Neural cell (in vitro differentiated cells): ENCODE results near the gene SEC63. TPM values are rescaled to one million over a fixed set of nuclear protein-coding genes. Genes with fewer than 3 reads are reported as not detected.

Experiments
- H2AFZ ChIP-seq: fragments of 200-600, 300-800 bp; sonication (generic), shearing (Covaris generic); 2 replicates; pipeline ENCODE4 v1.6.0; 2014; ENCODE audit warnings: low read depth, mild to moderate bottlenecking, antibody characterized with exemption, low read length, moderate library complexity
- H3F3A ChIP-seq: fragments of 200-600 bp; shearing (Covaris generic); 2 replicates; pipeline ENCODE4 v1.6.1; 2016; ENCODE audit warnings: mild to moderate bottlenecking, moderate library complexity, mixed read lengths, antibody characterized with exemption, low read length; ENCODE audit not compliant: insufficient read depth, poor library complexity, severe bottlenecking
- H3K27ac ChIP-seq: fragments of 200-600, 300-800 bp; sonication (generic), shearing (Covaris generic); 2 replicates; pipeline ENCODE4 v1.5.1; 2014; ENCODE audit warnings: mild to moderate bottlenecking, low read length, moderate library complexity
- H3K27me3 ChIP-seq: fragments of 300-800, 200-600 bp; sonication (generic), shearing (Covaris generic); 2 replicates; pipeline ENCODE4 v1.6.0; 2014; ENCODE audit warnings: mild to moderate bottlenecking, low read depth, low read length, moderate library complexity; ENCODE audit not compliant: insufficient read depth
- H3K36me3 ChIP-seq: fragments of 300-800, 200-600 bp; sonication (generic), shearing (Covaris generic); 2 replicates; pipeline ENCODE4 v1.5.1; 2014; ENCODE audit warnings: mild to moderate bottlenecking, antibody characterized with exemption, low read length, moderate library complexity; ENCODE audit not compliant: insufficient read depth
- H3K4me2 ChIP-seq: fragments of 300-800, 200-600 bp; sonication (generic), shearing (Covaris generic); 2 replicates; pipeline ENCODE4 v1.6.0; 2014; ENCODE audit warnings: mild to moderate bottlenecking, low read length
- H3K4me3 ChIP-seq: fragments of 300-800, 200-600 bp; sonication (generic), shearing (Covaris generic); 2 replicates; pipeline ENCODE4 v1.5.1; 2014; ENCODE audit warnings: mild to moderate bottlenecking, low read length, moderate library complexity
- H3K79me2 ChIP-seq: fragments of 200-600 bp; shearing (Covaris generic); replicated peaks from 2 replicates; pipeline ENCODE4 v1.6.0; 2014; ENCODE audit warnings: mild to moderate bottlenecking, low read length, moderate library complexity; ENCODE audit not compliant: insufficient read depth
- H3K9ac ChIP-seq: fragments of 300-800, 200-600 bp; sonication (generic), shearing (Covaris generic); 2 replicates; pipeline ENCODE4 v1.6.1; 2016; ENCODE audit warnings: mild to moderate bottlenecking, low read length, mixed read lengths
- H3K9me2 ChIP-seq: fragments of 200-600 bp; shearing (Covaris generic); 2 replicates; pipeline ENCODE4 v1.6.1; 2016; ENCODE audit warnings: mild to moderate bottlenecking, low read length, mixed read lengths; ENCODE audit not compliant: insufficient read depth
- H3K9me3 ChIP-seq: fragments of 200-600, 300-800 bp; sonication (generic), shearing (Covaris generic); 2 replicates; pipeline ENCODE4 v1.6.1; 2016; ENCODE audit warnings: mild to moderate bottlenecking, mixed run types, low read length, moderate library complexity, mixed read lengths
- H4K20me1 ChIP-seq: fragments of 200-600 bp; shearing (Covaris generic); 2 replicates; pipeline ENCODE4 v1.6.1; 2016; ENCODE audit warnings: mild to moderate bottlenecking, mixed run types; ENCODE audit not compliant: insufficient read depth
- EP300 ChIP-seq: fragments of 450-650 bp; conservative IDR thresholded peaks from 2 replicates; pipeline ENCODE4 v1.6.1; 2014; ENCODE audit warnings: antibody characterized with exemption, mild to moderate bottlenecking, moderate library complexity; ENCODE audit not compliant: poor library complexity, severe bottlenecking
- EZH2 ChIP-seq: fragments of 200-600, 300-800 bp; shearing (Covaris generic), sonication (generic); IDR thresholded peaks from 2 replicates; pipeline ENCODE4 v1.6.1; 2014; ENCODE audit warnings: antibody characterized with exemption, low read length, borderline replicate concordance, mild to moderate bottlenecking; ENCODE audit not compliant: insufficient read depth, poor library complexity, severe bottlenecking
- RAD21 ChIP-seq: fragments of 450-650 bp; conservative IDR thresholded peaks from 2 replicates; pipeline ENCODE4 v1.6.1; 2014; ENCODE audit warnings: antibody characterized with exemption, mild to moderate bottlenecking, moderate library complexity
- SMC3 ChIP-seq: fragments of 450-650 bp; conservative IDR thresholded peaks from 2 replicates; pipeline ENCODE4 v1.6.1; 2014; ENCODE audit warnings: antibody characterized with exemption, mild to moderate bottlenecking, moderate library complexity; ENCODE audit not compliant: poor library complexity
- polyA plus RNA-seq: library from polyadenylated mRNA; depleted of rRNA; stranded (reverse); fragments of >200 nt; gene quantifications from 2 replicates; pipeline ENCODE4 v1.2.3, GENCODE V29; 2014
- TF ChIP-seq, protein P1 (sequence below): fragments of 450-650 bp; IDR thresholded peaks from 2 replicates; pipeline ENCODE4 v1.5.1; 2014; ENCODE audit warnings: antibody characterized with exemption, mild to moderate bottlenecking, moderate library complexity; ENCODE audit not compliant: poor library complexity, severe bottlenecking

The SEC63 gene
- polyA plus RNA-seq, 1 donor from 2014 or later: 34.8 TPM

DNA sequence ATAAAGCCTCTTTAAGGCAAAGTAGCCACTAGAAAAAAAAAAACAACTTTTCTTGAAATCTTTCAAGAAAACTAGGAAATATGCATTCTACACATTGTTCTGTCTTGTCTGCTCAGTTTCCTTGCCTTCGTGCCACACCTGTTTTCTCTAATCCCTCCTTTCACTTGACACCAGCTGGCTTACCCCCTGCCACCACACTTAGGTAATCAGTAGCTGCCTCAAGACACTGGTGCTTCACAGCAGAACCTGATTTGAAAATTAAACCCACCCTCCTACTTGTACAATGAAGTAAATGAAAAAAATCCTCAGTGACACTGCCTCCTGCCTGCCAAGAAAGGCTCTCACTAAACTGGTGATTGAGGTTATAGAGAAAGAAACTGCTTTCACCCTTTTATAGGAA, 88.1 kb downstream of the SEC63 start:
- Histone ChIP-seq H3K9me2 (no peaks in the 10 kb centered on the region), H4K20me1 (no peaks in the 10 kb centered on the region), H3K4me2 (no peak overlapping the region), H3K36me3 (peaks cover 4% of the 10 kb centered on the region), H2AFZ (no peak overlapping the region), H3K79me2 (no peaks in the 10 kb centered on the region), H3K4me3 (no peak overlapping the region), H3K27ac (no peak overlapping the region), H3F3A (no peaks in the 10 kb centered on the region), H3K27me3 (no peaks in the 10 kb centered on the region), H3K9me3 (no peaks in the 10 kb centered on the region), H3K9ac (no peak overlapping the region)
- no peak for TF ChIP-seq RAD21
- TF ChIP-seq, protein P1, sequence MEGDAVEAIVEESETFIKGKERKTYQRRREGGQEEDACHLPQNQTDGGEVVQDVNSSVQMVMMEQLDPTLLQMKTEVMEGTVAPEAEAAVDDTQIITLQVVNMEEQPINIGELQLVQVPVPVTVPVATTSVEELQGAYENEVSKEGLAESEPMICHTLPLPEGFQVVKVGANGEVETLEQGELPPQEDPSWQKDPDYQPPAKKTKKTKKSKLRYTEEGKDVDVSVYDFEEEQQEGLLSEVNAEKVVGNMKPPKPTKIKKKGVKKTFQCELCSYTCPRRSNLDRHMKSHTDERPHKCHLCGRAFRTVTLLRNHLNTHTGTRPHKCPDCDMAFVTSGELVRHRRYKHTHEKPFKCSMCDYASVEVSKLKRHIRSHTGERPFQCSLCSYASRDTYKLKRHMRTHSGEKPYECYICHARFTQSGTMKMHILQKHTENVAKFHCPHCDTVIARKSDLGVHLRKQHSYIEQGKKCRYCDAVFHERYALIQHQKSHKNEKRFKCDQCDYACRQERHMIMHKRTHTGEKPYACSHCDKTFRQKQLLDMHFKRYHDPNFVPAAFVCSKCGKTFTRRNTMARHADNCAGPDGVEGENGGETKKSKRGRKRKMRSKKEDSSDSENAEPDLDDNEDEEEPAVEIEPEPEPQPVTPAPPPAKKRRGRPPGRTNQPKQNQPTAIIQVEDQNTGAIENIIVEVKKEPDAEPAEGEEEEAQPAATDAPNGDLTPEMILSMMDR: peak; percentile 36

DNA sequence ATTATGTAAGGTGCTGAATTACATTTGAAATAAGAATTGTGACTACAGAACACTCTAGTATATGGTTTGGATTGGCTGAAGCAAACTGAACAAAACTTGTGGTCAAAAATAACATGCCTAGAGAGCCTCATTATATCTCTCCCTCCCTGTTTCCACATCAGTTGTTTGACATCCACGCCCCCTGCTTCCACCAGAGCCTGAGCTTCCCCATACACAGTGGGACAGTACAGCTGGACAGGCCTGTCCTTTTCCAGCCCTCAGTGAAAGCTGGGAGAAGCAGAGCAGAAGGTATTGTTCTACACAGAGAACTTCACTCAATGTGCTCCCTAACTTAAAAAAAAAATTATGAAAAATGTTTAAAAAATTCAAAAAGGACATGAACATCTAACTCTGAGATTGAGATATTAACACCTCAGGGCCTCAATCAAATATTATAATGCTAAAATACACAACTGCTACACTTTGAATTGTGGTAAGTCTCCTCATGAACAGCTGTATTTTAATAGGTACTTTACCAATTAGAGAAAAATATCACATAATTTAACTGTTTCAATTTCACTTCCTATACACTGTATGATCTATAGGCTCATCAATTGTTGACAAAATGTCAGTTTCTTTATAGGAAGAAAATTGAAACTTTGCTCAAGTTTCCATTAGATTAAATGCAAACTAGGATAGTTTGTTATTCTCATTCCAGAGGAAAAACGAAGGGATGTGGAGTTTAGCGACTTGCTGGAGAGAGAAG, 89.0 kb downstream of the SEC63 start:
- Histone ChIP-seq H3K9me2 (no peaks in the 10 kb centered on the region), H3K9me3 (no peaks in the 10 kb centered on the region)
- TF ChIP-seq EP300 (no peak), RAD21 (no peak), SMC3 (no peak), EZH2 (no peak)

GRCh38 chr6:107867302-107867615, 90.7 kb downstream of the SEC63 start:
- Histone ChIP-seq H3K27ac (no peak overlapping the region), H3F3A (no peaks in the 10 kb centered on the region), H3K9me2 (no peaks in the 10 kb centered on the region), H3K9me3 (no peaks in the 10 kb centered on the region), H3K27me3 (no peaks in the 10 kb centered on the region), H2AFZ (no peak overlapping the region), H3K9ac (no peak overlapping the region), H3K4me2 (no peak overlapping the region), H3K4me3 (no peak overlapping the region), H3K36me3 (no peaks in the 10 kb centered on the region), H4K20me1 (no peaks in the 10 kb centered on the region), H3K79me2 (no peaks in the 10 kb centered on the region)
- TF ChIP-seq EP300: no peak
- TF ChIP-seq, protein P1: peak; percentile 38

More for the DNA sequence above, 89.0 kb downstream of the SEC63 start:
- H3K4me2 ChIP-seq: no peak overlapping the region
- no peak overlapping the region for H3K27ac ChIP-seq
- no peaks in the 10 kb centered on the region for H3K79me2 ChIP-seq
- H3F3A ChIP-seq: no peaks in the 10 kb centered on the region
- no peak overlapping the region for H3K4me3 ChIP-seq
- no peaks in the 10 kb centered on the region for H4K20me1 ChIP-seq
- H3K36me3 ChIP-seq: peaks cover 4% of the 10 kb centered on the region
- no peak overlapping the region for H2AFZ ChIP-seq
- H3K27me3 ChIP-seq: no peaks in the 10 kb centered on the region
- no peak overlapping the region for H3K9ac ChIP-seq
